Measurements from ENCODE around the gene COL4A2.

The COL4A2 gene

DNA sequence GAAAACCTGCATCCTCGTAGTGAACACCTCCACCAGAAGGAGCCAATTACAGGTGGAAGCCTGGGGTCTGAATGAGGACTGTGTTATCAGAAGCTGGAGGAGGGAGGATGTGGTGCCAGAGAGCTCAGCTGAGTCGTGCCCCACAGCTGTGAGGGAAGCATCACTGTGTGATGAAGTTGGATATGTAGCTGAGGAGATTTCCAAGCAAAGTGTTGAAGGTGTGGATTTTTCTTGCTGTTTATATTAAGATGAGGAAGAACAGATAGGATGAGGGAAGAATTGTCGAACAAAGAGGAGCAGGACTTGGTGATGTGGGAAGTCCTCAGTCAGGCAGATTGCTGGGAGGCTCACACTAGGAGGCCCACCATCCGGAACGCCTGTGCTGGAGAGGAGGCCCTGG is 250.0 kb downstream of the COL4A2 start:
- TF ChIP-seq, protein P1, sequence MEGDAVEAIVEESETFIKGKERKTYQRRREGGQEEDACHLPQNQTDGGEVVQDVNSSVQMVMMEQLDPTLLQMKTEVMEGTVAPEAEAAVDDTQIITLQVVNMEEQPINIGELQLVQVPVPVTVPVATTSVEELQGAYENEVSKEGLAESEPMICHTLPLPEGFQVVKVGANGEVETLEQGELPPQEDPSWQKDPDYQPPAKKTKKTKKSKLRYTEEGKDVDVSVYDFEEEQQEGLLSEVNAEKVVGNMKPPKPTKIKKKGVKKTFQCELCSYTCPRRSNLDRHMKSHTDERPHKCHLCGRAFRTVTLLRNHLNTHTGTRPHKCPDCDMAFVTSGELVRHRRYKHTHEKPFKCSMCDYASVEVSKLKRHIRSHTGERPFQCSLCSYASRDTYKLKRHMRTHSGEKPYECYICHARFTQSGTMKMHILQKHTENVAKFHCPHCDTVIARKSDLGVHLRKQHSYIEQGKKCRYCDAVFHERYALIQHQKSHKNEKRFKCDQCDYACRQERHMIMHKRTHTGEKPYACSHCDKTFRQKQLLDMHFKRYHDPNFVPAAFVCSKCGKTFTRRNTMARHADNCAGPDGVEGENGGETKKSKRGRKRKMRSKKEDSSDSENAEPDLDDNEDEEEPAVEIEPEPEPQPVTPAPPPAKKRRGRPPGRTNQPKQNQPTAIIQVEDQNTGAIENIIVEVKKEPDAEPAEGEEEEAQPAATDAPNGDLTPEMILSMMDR (IDR thresholded peaks at IDR 0.05), result no peak

DNA sequence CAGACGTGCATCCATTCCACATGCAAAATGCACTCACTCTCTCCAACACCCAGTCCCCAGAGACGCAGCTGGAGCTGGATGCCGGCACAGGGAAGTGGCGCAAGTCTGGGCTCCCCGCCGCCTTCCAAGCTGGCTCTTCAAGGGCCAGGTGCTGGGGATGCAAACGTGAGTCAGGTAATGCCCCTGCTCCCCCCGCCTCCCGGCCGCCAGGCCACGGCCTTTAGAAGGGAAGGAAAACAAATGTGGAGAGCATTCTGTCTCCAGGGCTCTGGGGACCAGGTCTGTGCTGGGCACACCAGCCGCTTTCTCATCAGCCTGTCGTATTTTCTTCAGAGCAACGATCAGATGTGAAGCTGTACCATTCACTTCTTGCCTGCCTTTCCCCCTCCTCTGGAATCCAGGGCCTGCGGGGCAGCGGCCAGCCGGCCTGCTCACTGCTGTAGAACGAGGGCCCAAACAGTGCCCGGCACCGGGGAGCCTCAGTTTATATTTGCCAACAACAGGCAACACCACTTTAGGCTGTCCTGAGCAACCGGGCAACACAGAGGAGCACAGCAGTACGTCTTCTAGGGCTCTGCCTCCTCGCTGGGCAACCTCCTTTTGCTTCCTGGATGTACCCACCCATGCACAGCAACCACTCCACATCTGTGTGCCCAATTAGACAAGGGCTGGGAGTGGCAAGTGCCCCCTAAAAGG is 250.7 kb downstream of the COL4A2 start:
- TF ChIP-seq, protein P1 (IDR thresholded peaks at IDR 0.05), result no peak

DNA sequence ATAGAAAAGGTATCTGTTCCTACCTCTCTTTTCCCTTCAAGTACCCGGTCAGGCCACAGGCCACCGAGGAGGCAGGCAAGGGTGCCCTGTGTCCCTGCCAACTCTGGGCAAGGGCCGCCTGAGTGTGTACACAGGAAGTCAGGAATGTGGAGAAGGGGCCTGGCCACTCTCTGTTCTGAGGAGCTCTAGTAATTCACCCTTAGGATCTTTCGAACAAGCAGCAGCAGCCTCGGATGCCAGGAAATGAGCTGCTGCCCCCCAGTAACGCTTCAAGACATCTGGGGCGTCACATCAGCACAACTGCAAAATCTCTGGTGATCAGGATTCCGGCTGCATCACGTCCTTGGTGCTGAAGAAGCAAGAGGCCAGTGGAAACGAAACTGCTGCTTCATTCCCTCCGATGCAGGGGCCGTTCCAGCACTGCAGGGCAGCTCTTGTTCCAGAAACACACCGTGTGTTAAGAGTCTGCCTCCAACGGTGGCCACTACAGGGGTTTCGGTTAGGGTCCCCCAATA is 252.4 kb downstream of the COL4A2 start:
- TF ChIP-seq, protein P1 (IDR thresholded peaks at IDR 0.05), result no peak

DNA sequence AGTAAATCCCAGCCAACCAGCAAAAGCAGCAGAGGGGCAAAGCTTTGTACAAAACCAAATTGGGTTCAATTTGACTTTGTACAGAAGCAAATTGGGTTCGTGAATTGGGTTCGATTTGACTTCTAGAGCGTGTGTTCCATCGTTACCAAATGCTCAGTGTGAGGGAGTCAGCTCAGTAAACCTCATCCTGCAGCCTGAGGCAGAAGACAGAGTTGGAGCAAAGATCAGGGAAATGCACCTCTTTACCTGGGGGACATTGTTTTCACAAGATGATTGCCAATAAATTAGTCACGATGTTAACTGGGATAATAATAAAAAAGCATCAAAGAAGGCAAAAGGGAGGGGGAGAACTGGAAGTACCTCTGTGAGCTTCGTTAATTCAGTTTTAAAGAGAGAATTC is 252.9 kb downstream of the COL4A2 start:
- TF ChIP-seq, protein P1 (IDR thresholded peaks at IDR 0.05), result no peak

DNA sequence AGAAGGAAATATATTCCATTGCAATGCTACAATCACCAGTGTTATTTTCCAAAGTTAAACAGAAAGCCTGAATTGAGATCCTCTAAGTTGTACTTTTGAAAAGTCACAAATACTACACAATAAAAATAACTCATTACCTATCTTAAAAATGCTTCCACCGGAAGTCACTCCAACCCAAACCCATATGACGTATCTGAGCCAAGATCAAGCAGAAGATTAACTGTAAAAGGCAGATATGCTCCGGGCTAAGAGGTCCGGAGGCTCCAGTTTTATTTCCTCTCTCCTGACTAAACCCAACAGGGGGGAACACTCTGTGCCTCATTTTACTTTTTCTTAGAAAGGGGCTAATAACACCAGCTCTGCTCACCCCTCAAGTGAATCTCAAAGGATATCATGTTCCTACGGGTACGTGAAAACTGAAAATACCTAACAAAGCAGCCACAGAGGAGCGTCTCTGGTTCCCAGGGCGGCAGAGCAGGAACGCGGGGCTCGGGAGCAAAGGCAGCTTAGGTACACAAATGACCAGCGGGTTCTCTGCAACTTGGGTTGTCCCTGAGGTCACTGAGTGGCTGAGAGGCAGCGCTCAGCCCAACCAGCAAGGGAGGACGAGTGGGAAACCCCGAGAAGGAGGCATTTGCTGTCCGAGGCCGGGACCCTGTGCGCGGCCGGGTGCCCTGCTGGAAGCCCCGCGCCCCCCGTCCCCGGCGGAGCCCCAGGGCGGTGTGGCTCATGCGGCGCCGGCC is 253.7 kb downstream of the COL4A2 start:
- TF ChIP-seq, protein P1 (IDR thresholded peaks at IDR 0.05), result no peak

DNA sequence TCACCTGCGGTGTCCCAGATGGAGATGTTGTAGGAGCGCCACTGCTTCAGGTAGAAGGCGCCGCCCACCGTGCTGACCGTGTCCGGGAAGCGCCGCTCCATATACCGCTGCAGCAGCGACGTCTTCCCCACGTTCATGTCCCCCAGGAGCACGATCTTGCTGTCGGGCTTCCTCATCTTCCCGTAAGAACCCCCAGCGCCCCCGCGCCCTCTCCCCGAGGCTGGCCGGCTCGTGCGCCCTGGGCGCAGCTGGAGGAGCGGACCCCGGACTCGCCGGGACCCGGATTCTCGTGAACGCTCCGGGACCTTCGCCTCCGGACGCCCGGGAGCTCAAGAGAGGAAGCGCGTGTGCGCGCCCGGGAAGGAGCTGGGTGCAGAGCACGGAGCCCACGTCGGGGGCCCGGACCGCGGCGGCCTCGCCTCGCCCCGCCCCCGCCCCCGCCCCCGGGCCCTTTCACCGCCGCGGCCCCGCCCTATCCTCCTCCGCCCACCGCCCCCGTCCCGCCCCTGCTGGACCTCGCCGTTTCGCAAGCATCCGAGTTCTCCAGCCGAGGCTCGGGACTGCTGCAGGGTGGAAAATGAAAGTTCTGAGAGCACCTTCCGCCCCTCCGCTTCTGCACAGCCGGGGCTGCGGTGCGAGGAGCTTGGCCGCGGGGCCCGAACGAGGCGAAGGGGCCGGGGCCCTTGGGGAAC is 254.4 kb downstream of the COL4A2 start, which contains the start of gene RAB20:
Gene RAB20 (minus strand): TSS at position 379 of the 692 bp plus-strand sequence. CDS start 203 bp downstream, at position 176.
- TF ChIP-seq, protein P1 (IDR thresholded peaks at IDR 0.05), result no peak

DNA sequence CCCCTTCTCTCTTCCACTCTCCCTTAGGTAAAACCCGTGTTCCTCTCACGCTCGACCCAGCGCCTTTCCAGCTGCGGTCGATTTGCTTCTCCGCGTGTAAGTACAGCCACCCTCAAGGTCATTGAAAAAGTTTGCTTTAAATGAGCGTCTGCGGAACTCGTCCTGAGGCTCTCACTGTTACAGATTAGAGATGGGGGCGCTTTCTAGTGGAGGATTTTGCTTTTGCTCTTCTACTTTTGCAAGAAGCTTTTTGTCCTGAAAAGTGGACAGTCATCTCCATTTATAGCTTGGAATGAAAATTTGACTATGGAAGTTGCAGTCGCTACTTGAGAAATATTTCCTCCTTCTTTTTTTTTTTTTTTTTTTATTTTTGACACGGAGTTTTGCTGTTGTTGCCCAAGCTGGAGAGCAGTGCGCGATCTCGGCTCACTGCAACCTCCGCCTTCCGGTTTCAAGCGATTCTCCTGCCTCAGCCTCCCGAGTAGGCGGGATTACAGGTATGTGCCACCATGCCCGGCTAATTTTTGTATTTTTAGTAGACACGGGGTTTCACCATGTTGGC is 255.0 kb downstream of the COL4A2 start:
- TF ChIP-seq, protein P1 (IDR thresholded peaks at IDR 0.05), result no peak
